Measurements from ENCODE around the gene RAI14.
"Not testable (repeated sequence)": the region's sequence is repeated elsewhere in the genome, so short reads cannot be mapped to it uniquely, and the experiment has no call there.

The RAI14 gene

GRCh38 chr5:34709861-34710673, 53.9 kb downstream of the RAI14 start:
- Mint-ChIP-seq H3K27me3 (no peaks in the 10 kb centered on the region), H3K27ac (no peak overlapping the region), H3K4me1 (no peaks in the 10 kb centered on the region), H3K4me3 (no peak overlapping the region), H3K9me3 (no peaks in the 10 kb centered on the region), H3K36me3 (no peaks in the 10 kb centered on the region)
- no peak for DNase-seq
- CTCF ChIA-PET, result no interaction called here

DNA sequence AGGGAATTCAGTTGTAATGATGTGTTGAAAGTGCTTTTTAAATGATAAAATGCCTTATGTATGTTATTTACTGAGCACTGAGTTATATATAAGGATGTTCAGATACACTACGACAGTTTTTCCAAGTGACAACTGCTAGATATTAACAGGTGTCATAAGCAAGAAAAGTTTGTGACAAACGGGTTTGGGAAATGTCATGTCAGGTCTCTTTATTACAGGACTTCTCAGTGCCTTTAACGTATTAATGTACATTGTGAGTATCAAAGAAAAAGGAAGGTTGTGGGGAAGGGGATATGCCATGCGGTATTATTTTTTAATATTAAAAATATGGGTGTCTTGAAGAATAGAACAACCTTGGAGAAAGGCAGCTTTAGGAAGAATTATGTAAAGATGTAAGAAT, 56.4 kb downstream of the RAI14 start:
- Mint-ChIP-seq H3K9me3 (no peaks in the 10 kb centered on the region), H3K36me3 (no peaks in the 10 kb centered on the region), H3K4me3 (no peak overlapping the region), H3K4me1 (no peaks in the 10 kb centered on the region), H3K27me3 (peaks cover 3% of the 10 kb centered on the region), H3K27ac (no peak overlapping the region)
- CTCF ChIA-PET, result no interaction called here
- no peak for DNase-seq

DNA sequence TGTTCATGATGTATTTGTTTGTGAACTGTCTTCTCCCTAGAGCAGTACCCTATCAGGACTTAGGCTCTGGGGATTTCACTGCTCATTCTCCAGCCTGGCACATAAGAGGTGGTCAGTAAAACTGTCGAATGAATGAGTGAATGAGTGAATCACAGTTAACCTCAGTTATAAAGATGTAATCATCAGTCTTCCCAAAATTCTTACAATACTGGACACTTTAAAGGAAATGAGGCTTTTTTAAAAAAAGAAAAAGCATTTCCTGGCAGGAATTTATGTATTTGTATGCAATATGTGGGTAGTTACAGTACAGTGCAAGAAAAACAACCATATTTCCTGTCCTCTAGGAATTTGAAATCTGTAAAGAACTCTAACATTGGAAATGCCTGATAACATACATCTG, 59.6 kb downstream of the RAI14 start:
- Mint-ChIP-seq H3K4me1 (no peaks in the 10 kb centered on the region), H3K9me3 (no peaks in the 10 kb centered on the region), H3K27me3 (peaks cover 3% of the 10 kb centered on the region), H3K36me3 (no peaks in the 10 kb centered on the region), H3K4me3 (no peak overlapping the region), H3K27ac (no peak overlapping the region)
- CTCF ChIA-PET, result no interaction called here
- no peak for DNase-seq

DNA sequence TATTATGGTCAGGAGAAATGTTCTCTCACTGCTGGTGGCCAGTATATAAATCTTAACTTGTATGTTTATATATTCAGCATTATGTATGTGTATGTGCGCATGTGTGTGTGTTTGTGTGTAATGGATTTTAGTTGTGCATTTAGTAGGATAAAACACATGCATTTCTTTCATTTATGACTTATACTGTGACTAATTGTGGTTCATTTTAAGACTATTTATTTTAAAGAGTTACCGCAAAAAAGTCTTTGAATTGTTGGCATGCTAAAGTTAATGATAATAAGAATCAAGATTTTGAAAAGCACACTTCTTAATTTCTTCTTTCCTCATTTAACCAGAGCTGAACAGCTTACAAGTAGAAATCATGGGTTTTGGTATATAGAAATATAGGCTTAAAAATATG, 60.9 kb downstream of the RAI14 start:
- no peak for DNase-seq
- Mint-ChIP-seq H3K4me3 (no peak overlapping the region), H3K9me3 (no peaks in the 10 kb centered on the region), H3K27me3 (peaks cover 3% of the 10 kb centered on the region), H3K4me1 (no peaks in the 10 kb centered on the region), H3K36me3 (no peaks in the 10 kb centered on the region), H3K27ac (no peak overlapping the region)
- CTCF ChIA-PET, result no interaction called here

DNA sequence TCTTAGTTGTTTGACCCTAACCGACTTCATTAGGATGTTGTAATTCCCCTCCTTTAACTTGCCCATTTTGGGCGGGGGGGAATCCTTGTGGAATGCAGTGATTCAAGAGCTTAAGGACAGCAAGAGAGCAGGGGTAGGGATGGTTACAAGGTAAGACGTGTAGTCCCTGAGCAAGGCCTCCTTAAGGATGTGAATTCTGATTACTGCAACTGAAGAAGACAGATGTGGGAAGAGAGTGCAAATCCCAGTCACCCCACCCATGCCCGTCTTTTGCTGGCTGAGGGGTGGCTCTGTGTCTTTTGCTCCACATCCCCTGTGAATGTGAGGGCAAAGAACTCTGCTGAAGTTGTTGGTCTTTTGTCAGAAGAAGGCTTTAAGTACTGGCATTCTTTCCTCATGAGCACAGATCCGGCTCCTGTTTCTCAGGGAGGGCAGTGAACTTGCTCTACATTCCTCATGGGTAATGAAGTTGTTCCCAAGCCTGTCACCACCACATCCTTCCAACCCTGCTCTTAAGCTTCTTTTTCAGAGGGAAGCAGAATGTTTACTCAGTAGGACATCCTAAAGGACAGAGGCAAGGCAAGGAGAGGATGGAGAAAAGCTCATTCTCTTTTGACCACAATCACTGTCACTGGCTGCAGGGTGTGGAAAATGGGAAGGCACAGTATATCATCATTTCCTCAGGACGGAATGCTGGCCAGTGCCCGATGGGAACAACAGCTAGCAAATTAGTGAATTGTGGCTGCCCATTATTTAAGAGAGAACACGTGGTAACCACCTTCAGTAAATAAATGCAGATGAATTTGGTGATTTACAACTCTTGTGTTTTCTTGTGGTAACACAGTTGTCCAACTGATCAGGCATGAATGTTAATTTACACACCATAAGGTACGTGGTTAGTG, 61.5 kb downstream of the RAI14 start:
- no peak for DNase-seq
- no peaks in the 10 kb centered on the region for H3K36me3 Mint-ChIP-seq
- H3K9me3 Mint-ChIP-seq, result no peaks in the 10 kb centered on the region
- H3K4me1 Mint-ChIP-seq, result no peaks in the 10 kb centered on the region
- no peak overlapping the region for H3K4me3 Mint-ChIP-seq
- H3K27me3 Mint-ChIP-seq, result peaks cover 3% of the 10 kb centered on the region
- CTCF ChIA-PET, result interaction anchor here (0.6 kb wide), 1 partner anchor 96 kb away, joined by 3 read pairs; no protein-coding TSS in a partner anchor
- H3K27ac Mint-ChIP-seq, result no peak overlapping the region

DNA sequence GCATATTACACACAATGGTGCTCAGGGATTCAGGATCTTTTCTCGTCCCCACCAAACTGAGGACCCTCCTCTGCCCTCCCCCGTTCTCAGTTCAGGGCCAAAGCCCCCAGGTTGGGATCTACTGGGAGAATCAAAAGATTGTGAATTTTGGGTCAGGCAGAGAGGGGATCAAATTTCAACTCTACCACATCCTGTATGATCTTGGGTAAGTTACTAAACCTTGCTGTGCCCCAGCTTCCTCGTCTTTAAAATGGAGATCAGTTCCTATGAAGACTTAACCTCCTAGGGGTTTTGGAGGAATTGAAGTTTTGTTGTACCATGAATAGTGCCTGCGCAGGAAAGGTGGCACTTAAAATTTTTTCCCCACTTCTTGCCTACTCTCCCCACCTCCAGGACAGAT, 62.4 kb downstream of the RAI14 start:
- Mint-ChIP-seq H3K27me3 (peaks cover 3% of the 10 kb centered on the region), H3K9me3 (no peaks in the 10 kb centered on the region), H3K36me3 (no peaks in the 10 kb centered on the region), H3K4me3 (no peak overlapping the region), H3K27ac (no peak overlapping the region), H3K4me1 (no peaks in the 10 kb centered on the region)
- CTCF ChIA-PET, result interaction anchor here (0.6 kb wide), 1 partner anchor 95 kb away, joined by 3 read pairs; no protein-coding TSS in a partner anchor
- no peak for DNase-seq

- CTCF ChIA-PET, result no interaction called here
- Mint-ChIP-seq H3K4me3 (no peak overlapping the region), H3K27me3 (peaks cover 3% of the 10 kb centered on the region), H3K9me3 (no peaks in the 10 kb centered on the region), H3K4me1 (no peaks in the 10 kb centered on the region), H3K36me3 (no peaks in the 10 kb centered on the region), H3K27ac (no peak overlapping the region)
- no peak for DNase-seq
These were observed 62.9 kb downstream of the RAI14 start for GRCh38 chr5:34719029-34719428.

GRCh38 chr5:34721327-34721726, 65.2 kb downstream of the RAI14 start:
- H3K4me3 Mint-ChIP-seq, result no peak overlapping the region
- H3K27me3 Mint-ChIP-seq, result no peaks in the 10 kb centered on the region
- DNase-seq, result no peak
- H3K4me1 Mint-ChIP-seq, result no peaks in the 10 kb centered on the region
- H3K27ac Mint-ChIP-seq, result no peak overlapping the region
- no peaks in the 10 kb centered on the region for H3K9me3 Mint-ChIP-seq
- CTCF ChIA-PET, result no interaction called here
- no peaks in the 10 kb centered on the region for H3K36me3 Mint-ChIP-seq

- DNase-seq, result no peak
- H3K36me3 Mint-ChIP-seq, result no peaks in the 10 kb centered on the region
- H3K4me1 Mint-ChIP-seq, result no peaks in the 10 kb centered on the region
- no peak overlapping the region for H3K27ac Mint-ChIP-seq
- no peak overlapping the region for H3K4me3 Mint-ChIP-seq
- peaks cover 4% of the 10 kb centered on the region for H3K9me3 Mint-ChIP-seq
- H3K27me3 Mint-ChIP-seq, result no peaks in the 10 kb centered on the region
- CTCF ChIA-PET, result no interaction called here
These were observed 66.1 kb downstream of the RAI14 start for GRCh38 chr5:34722183-34722582.

DNA sequence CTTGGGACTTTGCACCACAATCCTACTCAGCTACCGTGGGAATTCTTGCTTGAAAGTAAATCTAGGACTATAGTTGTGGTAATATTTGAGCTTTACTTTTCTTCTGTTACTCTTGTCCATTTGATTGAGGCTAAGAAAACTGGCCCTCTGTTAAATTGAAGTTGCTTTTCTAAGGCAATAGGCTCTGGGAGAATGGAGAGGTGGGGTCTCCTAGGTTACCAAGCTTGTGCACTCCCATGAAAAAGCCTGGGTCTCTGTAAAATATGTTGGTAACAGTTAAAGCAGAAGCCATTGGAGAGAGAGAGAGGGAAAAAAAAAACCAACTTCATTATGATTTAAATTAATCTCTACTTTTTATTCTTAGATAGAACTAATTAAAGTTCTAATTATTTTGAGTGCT, 68.6 kb downstream of the RAI14 start:
- Mint-ChIP-seq H3K4me3 (no peak overlapping the region), H3K36me3 (no peaks in the 10 kb centered on the region), H3K4me1 (no peaks in the 10 kb centered on the region), H3K9me3 (peaks cover 4% of the 10 kb centered on the region), H3K27ac (no peak overlapping the region), H3K27me3 (no peaks in the 10 kb centered on the region)
- CTCF ChIA-PET, result no interaction called here
- no peak for DNase-seq

GRCh38 chr5:34727166-34727749, 71.1 kb downstream of the RAI14 start:
- H3K4me3 Mint-ChIP-seq, H3K27me3 Mint-ChIP-seq, DNase-seq, CTCF ChIA-PET, H3K4me1 Mint-ChIP-seq, H3K36me3 Mint-ChIP-seq, H3K27ac Mint-ChIP-seq, H3K9me3 Mint-ChIP-seq: not testable (repeated sequence)

DNA sequence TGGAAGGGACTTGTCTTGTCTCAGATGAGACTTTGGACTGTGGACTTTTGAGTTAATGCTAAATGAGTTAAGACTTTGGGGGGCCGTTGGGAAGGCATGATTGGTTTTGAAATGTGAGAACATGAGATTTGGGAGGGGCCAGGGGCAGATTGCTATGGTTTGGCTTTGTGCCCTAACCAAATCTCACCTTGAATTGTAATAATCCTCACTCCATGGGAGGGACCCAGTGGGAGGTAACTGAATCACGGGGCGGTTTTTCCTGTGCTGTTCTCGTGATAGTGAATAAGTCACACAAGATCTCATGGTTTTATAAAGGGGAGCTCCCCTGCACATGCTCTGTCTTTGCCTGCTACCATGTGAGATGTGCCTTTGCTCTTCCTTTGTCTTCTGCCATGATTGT, 72.1 kb downstream of the RAI14 start:
- Mint-ChIP-seq H3K36me3 (no peaks in the 10 kb centered on the region), H3K4me1 (no peaks in the 10 kb centered on the region), H3K27me3 (peaks cover 4% of the 10 kb centered on the region), H3K4me3 (no peak overlapping the region), H3K9me3 (peaks cover 4% of the 10 kb centered on the region), H3K27ac (no peak overlapping the region)
- no peak for DNase-seq
- CTCF ChIA-PET, result no interaction called here

GRCh38 chr5:34731435-34732232, 75.5 kb downstream of the RAI14 start:
- no peaks in the 10 kb centered on the region for H3K36me3 Mint-ChIP-seq
- no peak overlapping the region for H3K4me3 Mint-ChIP-seq
- no peaks in the 10 kb centered on the region for H3K4me1 Mint-ChIP-seq
- DNase-seq, result no peak
- H3K9me3 Mint-ChIP-seq, result peaks cover 4% of the 10 kb centered on the region
- H3K27me3 Mint-ChIP-seq, result peaks cover 4% of the 10 kb centered on the region
- no peak overlapping the region for H3K27ac Mint-ChIP-seq
- CTCF ChIA-PET, result no interaction called here

DNA sequence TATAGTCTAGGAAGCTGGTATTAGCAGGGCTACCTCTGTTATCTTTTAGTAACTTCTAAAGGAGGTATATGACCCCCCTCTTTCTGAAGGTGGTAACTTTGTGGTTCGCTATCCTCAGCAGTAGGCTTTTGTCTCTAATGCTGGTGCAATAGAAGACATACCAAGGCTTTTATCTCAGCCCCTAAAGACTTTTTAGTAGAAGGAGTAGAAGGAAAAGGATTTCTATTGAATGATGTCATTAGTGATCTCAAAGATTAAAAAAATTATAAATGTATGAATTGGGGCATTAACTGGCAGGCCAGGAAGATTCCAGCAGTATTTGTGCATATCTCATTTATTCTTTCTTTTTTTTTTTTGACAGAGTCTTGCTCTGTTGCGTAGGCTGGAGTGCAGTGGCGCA, 78.2 kb downstream of the RAI14 start:
- DNase-seq, result no peak
- no peak overlapping the region for H3K27ac Mint-ChIP-seq
- H3K4me3 Mint-ChIP-seq, result no peak overlapping the region
- no peaks in the 10 kb centered on the region for H3K9me3 Mint-ChIP-seq
- H3K27me3 Mint-ChIP-seq, result peaks cover 9% of the 10 kb centered on the region
- H3K36me3 Mint-ChIP-seq, result no peaks in the 10 kb centered on the region
- CTCF ChIA-PET, result no interaction called here
- H3K4me1 Mint-ChIP-seq, result no peaks in the 10 kb centered on the region
